Measurements from ENCODE around the gene DLG2. TPM values are rescaled to one million over a fixed set of nuclear protein-coding genes. Genes with fewer than 3 reads are reported as not detected.

DLG2 gene
- total and polyA plus RNA-seq, 2 of the 4 experiments (the other 2 are of a cell fraction), result 0.31 to 0.36 TPM

GRCh38 chr11:83691451-83691950 lies 1935.6 kb downstream of the DLG2 start:
- no peak overlapping the region for H4K5ac ChIP-seq (ENCODE audit: low read depth, low read length)
- intact Hi-C loops (cut with micrococcal nuclease) (no loop called here), in situ Hi-C loops (cut with MboI; ENCODE audit: low sequenced_read_pairs) (no loop called here), dilution Hi-C loops (cut with HindIII; ENCODE audit: low sequenced_read_pairs, unreplicated experiment) (no loop called here)
- no TSS peak for BruUV-seq (replicated peaks)
- 19% methylated on average over 5 of the region's 9 CpGs; no CpG with 5 or more reads in 1 of the 2 experiments for WGBS, 2 experiments (ENCODE audit: extremely low coverage in 2 of 2, insufficient read length in 1 of 2)
- no peak overlapping the region for H4K8ac ChIP-seq (ENCODE audit: low read depth in 2 of 2, low read length in 2 of 2)
- no peak overlapping the region for H2BK120ac ChIP-seq (ENCODE audit: low read depth, low read length)
- no peak for DNase-seq
- H3K4ac ChIP-seq (ENCODE audit: low read depth, low read length), result no peak overlapping the region
- no peaks in the 10 kb centered on the region for H3K9me1 ChIP-seq (ENCODE audit: insufficient read depth, low read length)
- no peak overlapping the region for H3K4me2 ChIP-seq (ENCODE audit: low read depth, low read length)
- no peak overlapping the region for H2AK9ac ChIP-seq (replicated peaks; ENCODE audit: low read depth, low read length, poor library complexity)
- CTCF ChIA-PET, result no interaction called here
- no peak overlapping the region for H3K18ac ChIP-seq (ENCODE audit: low read depth, low read length)
- TF ChIP-seq MAFK (IDR thresholded peaks at IDR 0.05; ENCODE audit: low read depth, low read length) (no peak), BHLHE40 (IDR thresholded peaks at IDR 0.05; ENCODE audit: low read depth, low read length) (no peak), USF2 (IDR thresholded peaks at IDR 0.05; ENCODE audit: low read depth, low read length) (no peak), POLR2A (IDR thresholded peaks at IDR 0.05; ENCODE audit: low read depth, low read length) (no peak)
- no peaks in the 10 kb centered on the region for H3K9me3 ChIP-seq (ENCODE audit: control insufficient read depth, insufficient read depth, low read length)
- no peak overlapping the region for H4K91ac ChIP-seq (ENCODE audit: insufficient read depth, low read depth, low read length)
- no peak overlapping the region for H3K4me3 ChIP-seq (ENCODE audit: insufficient read depth, low read depth, low read length)
- no peak overlapping the region for H2BK5ac ChIP-seq (ENCODE audit: low read depth, low read length, poor library complexity, severe bottlenecking)
- H3K27ac ChIP-seq (ENCODE audit: insufficient read depth, low read length), result no peak overlapping the region
- peaks cover 5% of the 10 kb centered on the region for H3K27me3 ChIP-seq (ENCODE audit: control insufficient read depth, insufficient read depth, low read length)
- H2BK15ac ChIP-seq (ENCODE audit: low read depth, low read length), result no peak overlapping the region
- no peak overlapping the region for H3K9ac ChIP-seq (ENCODE audit: low read depth, low read length)
- no peak overlapping the region for H3K23ac ChIP-seq (ENCODE audit: low read depth, low read length)
- POLR2A ChIA-PET (ENCODE audit: unreplicated experiment), result no interaction called here
- ATAC-seq (ENCODE audit: low read depth), result no peak
- H3K56ac ChIP-seq (ENCODE audit: extremely low read depth, insufficient read depth, low read length), result no peak overlapping the region
- H4K20me1 ChIP-seq (ENCODE audit: insufficient read depth, low read length), result no peaks in the 10 kb centered on the region
- H3K79me1 ChIP-seq (ENCODE audit: low read depth in 1 of 2, low read length in 2 of 2), result no peaks in the 10 kb centered on the region
- no peaks in the 10 kb centered on the region for H3K4me1 ChIP-seq (ENCODE audit: control insufficient read depth, insufficient read depth, low read length)
- H2AFZ ChIP-seq (replicated peaks; ENCODE audit: low read length, poor library complexity), result no peak overlapping the region
- no peak overlapping the region for H3K14ac ChIP-seq (replicated peaks; ENCODE audit: low read depth, low read length)
- no peak overlapping the region for H2BK20ac ChIP-seq (ENCODE audit: low read depth, low read length)
- no peak overlapping the region for H2AK5ac ChIP-seq (ENCODE audit: low read depth, low read length)
- no peaks in the 10 kb centered on the region for H3K36me3 ChIP-seq (ENCODE audit: control insufficient read depth, insufficient read depth, low read length)

All from IMR-90 (cell line).